GM12892 (cell line): ENCODE results near the gene TSC22D1.
"Not testable (repeated sequence)": the region's sequence is repeated elsewhere in the genome, so short reads cannot be mapped to it uniquely, and the experiment has no call there.

Source experiments
- DNase-seq: peaks from one replicate; pipeline ENCODE4 v3.0.0; 2011; ENCODE audit not compliant: insufficient read length
- FAIRE-seq: peaks from 2 replicates; lab custom pipeline; 2011; peaks lifted over from hg19 to GRCh38; lab: Jason Lieb, UNC
- POLR2A ChIP-seq: IDR thresholded peaks from 2 replicates; pipeline ENCODE4 v1.6.1; 2011; ENCODE audit warnings: low read depth, low read length, control low read depth
- POLR2AphosphoS5 ChIP-seq: IDR thresholded peaks from 2 replicates; pipeline ENCODE4 v1.6.1; 2011; ENCODE audit warnings: low read depth, low read length, control low read depth
- TAF1 ChIP-seq: IDR thresholded peaks from 2 replicates; pipeline ENCODE4 v1.6.1; 2011; ENCODE audit warnings: low read depth, mild to moderate bottlenecking, control low read depth, low read length, borderline replicate concordance

The TSC22D1 gene

DNA sequence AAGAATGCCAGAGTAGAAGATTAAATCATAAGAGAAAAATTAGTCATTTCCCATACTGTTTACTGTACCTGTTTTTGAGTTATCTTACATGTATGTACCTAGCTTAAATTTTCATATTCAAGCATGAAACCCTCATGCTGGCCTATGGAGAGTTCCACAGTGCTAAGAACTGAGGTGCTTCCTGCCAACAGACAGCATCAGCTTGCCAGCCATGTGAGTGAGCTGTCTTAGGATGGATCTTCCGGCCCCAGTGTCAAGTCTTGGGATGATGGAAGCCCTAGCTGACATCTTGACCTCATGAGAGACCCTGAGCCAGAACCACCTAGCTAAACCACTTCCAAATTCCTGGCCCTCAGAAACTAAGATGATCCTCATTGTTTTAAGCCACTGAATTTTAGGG lies 112.4 kb downstream of the TSC22D1 start:
- DNase-seq (no peak), FAIRE-seq (no peak)
- TF ChIP-seq POLR2A (no peak), TAF1 (no peak), POLR2AphosphoS5 (no peak)

DNA sequence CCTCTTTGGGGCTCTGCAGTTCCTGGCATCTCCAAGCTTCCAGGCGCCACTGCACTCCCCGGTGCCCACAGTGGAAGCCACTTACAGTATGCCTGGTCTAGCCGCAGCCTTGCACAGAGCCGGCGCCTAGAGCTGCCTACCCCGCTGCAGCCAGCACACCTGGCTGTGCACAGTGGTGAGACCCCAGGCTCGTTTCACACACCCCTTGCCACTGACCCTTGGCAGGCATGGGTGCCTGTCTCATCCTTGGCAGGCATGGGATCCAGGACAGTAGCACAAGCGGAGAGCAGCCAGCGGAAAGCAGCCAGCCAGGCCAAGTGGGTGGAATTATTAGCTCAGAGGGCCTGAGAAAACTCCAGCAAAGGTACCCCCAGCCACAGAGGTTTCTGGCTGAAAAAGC lies 116.5 kb downstream of the TSC22D1 start:
- DNase-seq (no peak), FAIRE-seq (no peak)
- no peak for TF ChIP-seq POLR2AphosphoS5
- TF ChIP-seq TAF1 = no peak
- no peak for TF ChIP-seq POLR2A

DNA sequence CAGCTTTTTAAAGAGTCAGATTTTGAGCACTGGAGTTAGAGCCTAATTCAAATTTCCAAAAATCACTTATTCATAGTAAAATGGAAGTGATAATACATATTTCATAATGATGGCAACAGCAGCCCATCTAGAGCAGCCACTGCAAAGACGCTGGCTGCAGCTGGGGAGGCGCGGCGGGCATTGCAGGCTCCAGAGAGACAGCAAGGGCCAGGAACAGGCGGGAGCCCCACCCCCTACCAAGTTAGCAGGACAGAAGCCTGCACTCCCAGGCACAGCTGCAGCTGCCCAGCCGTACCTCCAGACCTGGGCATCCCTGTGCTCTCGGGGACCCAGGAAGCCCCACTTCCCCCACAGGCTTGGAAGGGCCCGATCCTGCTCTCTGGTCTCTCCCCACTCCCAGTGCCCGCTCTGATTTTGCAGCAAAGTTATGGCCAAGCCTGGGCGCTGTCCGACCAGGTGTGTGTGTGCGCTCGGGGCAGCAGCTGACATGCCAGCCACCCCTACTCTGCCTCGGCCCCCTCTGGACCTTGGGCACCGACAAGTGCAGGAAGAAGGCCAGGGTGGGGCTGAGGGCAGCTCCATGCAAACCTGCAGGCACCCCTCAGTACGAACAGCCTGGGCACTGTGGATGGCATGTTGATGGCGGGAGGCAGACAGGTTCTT lies 117.7 kb downstream of the TSC22D1 start:
- DNase-seq (no peak), FAIRE-seq (no peak)
- TF ChIP-seq POLR2AphosphoS5 = no peak
- TF ChIP-seq POLR2A = no peak
- TF ChIP-seq TAF1 = no peak

GRCh38 chr13:44456212-44456611 lies 119.9 kb downstream of the TSC22D1 start:
- not testable (repeated sequence) for FAIRE-seq, DNase-seq

GRCh38 chr13:44455769-44456168 lies 120.4 kb downstream of the TSC22D1 start:
- no peak for FAIRE-seq
- DNase-seq = no peak
- no peak for TF ChIP-seq TAF1
- TF ChIP-seq POLR2A = no peak
- no peak for TF ChIP-seq POLR2AphosphoS5

GRCh38 chr13:44453881-44454280 lies 122.2 kb downstream of the TSC22D1 start:
- TF ChIP-seq POLR2A (no peak), TAF1 (no peak), POLR2AphosphoS5 (no peak)
- no peak for FAIRE-seq
- no peak for DNase-seq

- no peak for DNase-seq
- TF ChIP-seq TAF1 = no peak
- TF ChIP-seq POLR2AphosphoS5 = no peak
- TF ChIP-seq POLR2A = no peak
- no peak for FAIRE-seq
These were observed 123.1 kb downstream of the TSC22D1 start for GRCh38 chr13:44453069-44453468.

DNA sequence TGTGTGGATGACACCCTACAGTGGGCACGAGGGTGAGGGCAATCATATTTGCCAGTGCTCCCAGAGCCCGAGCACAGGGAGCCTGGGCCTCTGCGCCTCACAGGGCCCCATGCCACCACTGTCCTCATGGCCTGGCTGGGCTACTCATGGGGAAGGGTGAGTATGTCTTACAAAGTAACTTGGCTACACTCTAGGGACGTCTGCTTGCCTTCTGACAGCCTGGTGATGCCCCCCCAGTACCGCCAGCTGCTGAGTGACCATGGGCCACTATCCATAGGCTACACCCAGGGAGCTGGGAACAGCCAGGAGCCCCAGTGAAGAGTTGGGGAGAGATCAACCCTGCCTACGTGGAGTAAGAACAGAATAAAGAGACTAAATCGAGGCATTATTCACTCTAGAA lies 123.7 kb downstream of the TSC22D1 start:
- FAIRE-seq (no peak), DNase-seq (no peak)
- no peak for TF ChIP-seq POLR2A
- TF ChIP-seq POLR2AphosphoS5 = no peak
- TF ChIP-seq TAF1 = no peak

- no peak for DNase-seq
- FAIRE-seq = no peak
- TF ChIP-seq TAF1 (no peak), POLR2A (no peak), POLR2AphosphoS5 (no peak)
These were observed 124.5 kb downstream of the TSC22D1 start for GRCh38 chr13:44451651-44452050.

DNA sequence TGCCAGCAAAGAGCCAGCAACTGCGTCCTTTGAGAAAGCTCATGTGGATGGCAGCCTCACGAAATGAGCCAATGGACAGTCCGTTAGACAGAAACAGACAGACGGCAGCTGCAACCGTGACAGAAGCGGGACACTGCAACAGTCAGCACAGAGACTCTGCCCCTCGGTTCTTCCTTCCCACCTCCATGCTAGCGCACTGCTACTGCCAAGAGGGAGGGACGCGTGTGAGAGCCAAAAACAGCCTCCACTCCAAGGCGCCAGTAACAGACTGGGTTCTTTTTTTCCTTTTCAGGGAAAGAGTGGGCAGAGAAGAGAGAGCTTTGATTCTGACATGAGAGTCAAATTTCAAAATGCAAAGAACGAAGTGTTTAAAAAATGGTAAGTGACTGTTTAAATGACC lies 125.0 kb downstream of the TSC22D1 start:
- TF ChIP-seq TAF1 (no peak), POLR2A (no peak), POLR2AphosphoS5 (no peak)
- no peak for DNase-seq
- FAIRE-seq = no peak

- FAIRE-seq (no peak), DNase-seq (no peak)
- TF ChIP-seq POLR2A (no peak), TAF1 (no peak), POLR2AphosphoS5 (no peak)
These were observed 125.9 kb downstream of the TSC22D1 start for GRCh38 chr13:44449999-44450821.

GRCh38 chr13:44448875-44449274 lies 127.3 kb downstream of the TSC22D1 start:
- DNase-seq = no peak
- FAIRE-seq = no peak

More at GRCh38 chr13:44448875-44449274, 127.3 kb downstream of the TSC22D1 start:
- TF ChIP-seq POLR2AphosphoS5 (no peak), POLR2A (no peak), TAF1 (no peak)
